HepG2 (cell line): Measurements from ENCODE around the gene CSNK1D. TPM values are rescaled to one million over a fixed set of nuclear protein-coding genes. Genes with fewer than 3 reads are reported as not detected.

ENCODE experiments used
- CBX2 ChIP-seq, 2 experiments: fragments of 200-600 bp in 1 of 2; sonication (generic); formaldehyde crosslinking in 1 of 2; IDR thresholded peaks; 2 replicates each; pipeline versions ENCODE4 v1.7.0 to v1.8.1; 2018 to 2022; ENCODE audit warnings: low read depth in 2 of 2, low read length in 1 of 2, mild to moderate bottlenecking in 1 of 2, missing genetic modification reagents in 1 of 2
- KAT2B ChIP-seq: fragments of 150-350 bp; IDR thresholded peaks from 2 replicates; pipeline ENCODE4 v1.6.1; 2014; ENCODE audit warnings: low read depth, low read length, borderline replicate concordance
- RORA ChIP-seq: sonication (generic); formaldehyde crosslinking; IDR thresholded peaks from 2 replicates; pipeline ENCODE4 v1.5.0; 2020; ENCODE audit warnings: mild to moderate bottlenecking, missing genetic modification reagents, moderate library complexity
- SKI ChIP-seq: fragments of 450-650 bp; IDR thresholded peaks from one replicate; pipeline ENCODE4 v1.6.1; 2018; ENCODE audit warnings: mild to moderate bottlenecking; ENCODE audit not compliant: partially characterized antibody
- TAF15 ChIP-seq: fragments of 200-400 bp; formaldehyde crosslinking; IDR thresholded peaks from one replicate; pipeline ENCODE4 v1.6.1; 2018; ENCODE audit warnings: mild to moderate bottlenecking, low read depth, low read length; ENCODE audit not compliant: poor library complexity, severe bottlenecking
- ZNF333 ChIP-seq: sonication (generic); formaldehyde crosslinking; IDR thresholded peaks from 2 replicates; pipeline ENCODE4 v1.4.0; 2020; ENCODE audit warnings: mild to moderate bottlenecking, missing genetic modification reagents, borderline replicate concordance
- ZNF616 ChIP-seq: sonication (generic); formaldehyde crosslinking; IDR thresholded peaks from 2 replicates; pipeline ENCODE4 v1.5.0; 2020; ENCODE audit warnings: low read depth, mild to moderate bottlenecking, missing genetic modification reagents
- ZNF766 ChIP-seq: sonication (generic); formaldehyde crosslinking; IDR thresholded peaks from 2 replicates; pipeline ENCODE4 v1.5.0; 2020; ENCODE audit warnings: missing genetic modification reagents, borderline replicate concordance
- ZNF768 ChIP-seq: sonication (generic); formaldehyde crosslinking; IDR thresholded peaks from 2 replicates; pipeline ENCODE4 v1.4.0; 2020; ENCODE audit warnings: missing genetic modification reagents
- polyA plus RNA-seq, 8 experiments: library from polyadenylated mRNA; depleted of rRNA in 3 of 8; stranded (reverse) in 7 of 8; unstranded in 1 of 8; fragments of >200 nt; fragmentation: Illumina TruSeq in 4 of 8; extraction: Trizol in 4 of 8; gene quantifications; 2 replicates each; pipeline versions ENCODE4 v1.2.1 to v1.2.3, GENCODE V29; 2011 to 2016; ENCODE audit warnings: low read depth in 4 of 8, missing spikeins in 1 of 8, mixed read lengths in 1 of 8; ENCODE audit not compliant: insufficient read depth in 1 of 8
- total RNA-seq, 5 experiments: library from RNA; depleted of rRNA; stranded (reverse); fragments of >200 nt; fragmentation: Illumina TruSeq; extraction: Trizol; gene quantifications; 2 replicates each; pipeline ENCODE4 v1.2.3, GENCODE V29; 2016; ENCODE audit warnings: low read depth in 1 of 5
- TF ChIP-seq, protein P1 (sequence below): sonication (generic); formaldehyde crosslinking; IDR thresholded peaks from 2 replicates; pipeline ENCODE4 v1.4.0; 2020; ENCODE audit warnings: missing genetic modification reagents, borderline replicate concordance
- TF ChIP-seq, protein P2 (sequence below): sonication (generic); formaldehyde crosslinking; IDR thresholded peaks from 2 replicates; pipeline ENCODE4 v1.8.1; 2023; ENCODE audit warnings: mild to moderate bottlenecking, missing genetic modification reagents
- TF ChIP-seq, protein P3 (sequence below): sonication (generic); formaldehyde crosslinking; IDR thresholded peaks from 2 replicates; pipeline ENCODE4 v1.5.0; 2020; ENCODE audit warnings: mild to moderate bottlenecking, missing genetic modification reagents, borderline replicate concordance
- TF ChIP-seq, protein P4 (sequence below): sonication (generic); formaldehyde crosslinking; IDR thresholded peaks from 2 replicates; pipeline ENCODE4 v1.5.1; 2020; ENCODE audit warnings: mild to moderate bottlenecking, missing genetic modification reagents, borderline replicate concordance
- TF ChIP-seq, protein P5 (sequence below): sonication (generic); formaldehyde crosslinking; IDR thresholded peaks from 2 replicates; pipeline ENCODE4 v1.4.0; 2020; ENCODE audit warnings: missing genetic modification reagents

CSNK1D gene
- total and polyA plus RNA-seq, 2 of the 13 experiments (the other 11 are each of a cell fraction or from before 2014, with no cell fraction given) = 31.5 to 128 TPM

DNA sequence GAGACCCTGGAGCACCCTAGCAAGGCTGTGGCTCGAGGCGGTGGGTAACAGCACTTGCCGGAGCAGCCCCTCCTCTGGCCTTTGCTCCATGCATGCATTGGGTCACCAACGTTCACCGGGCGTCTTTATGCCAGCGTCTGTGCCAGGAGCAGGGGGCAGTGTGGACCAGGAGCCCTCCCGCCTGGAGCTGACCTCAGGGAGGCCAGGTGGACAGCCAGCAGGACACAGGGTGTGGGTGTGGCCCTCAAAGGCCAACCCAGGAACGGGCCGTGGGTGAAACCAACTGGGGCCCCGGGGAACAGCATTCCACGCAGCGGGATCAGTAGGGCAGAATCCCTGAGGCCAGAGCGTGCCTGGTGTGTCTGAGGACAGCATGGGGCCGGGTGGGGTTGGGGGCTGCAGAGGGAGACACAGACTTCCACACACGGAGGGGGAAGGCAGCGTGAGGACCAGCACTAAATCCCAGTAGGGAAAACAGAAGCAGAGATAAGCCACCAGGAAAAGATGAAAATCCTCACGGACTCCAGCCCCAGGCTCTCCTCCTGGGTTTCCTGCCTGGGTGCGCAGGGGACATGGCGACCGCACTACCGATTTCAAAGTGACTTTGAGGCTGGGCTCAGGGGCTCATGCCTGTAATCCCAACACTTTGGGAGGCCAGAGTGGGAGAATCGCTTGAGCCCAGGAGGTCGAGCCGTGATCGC is 46.8 kb upstream of the CSNK1D start (continued):
- TF ChIP-seq ZNF766 = no peak
- peak; percentile 23 for TF ChIP-seq ZNF768 (CRISPR knock-in tag)
- peak; percentile 60 for TF ChIP-seq SKI
- TF ChIP-seq ZNF333 (CRISPR knock-in tag) = peak; percentile 29; the same call in 1 of the 2 replicates
- TF ChIP-seq ZNF616 = no peak
- TF ChIP-seq, protein P1, sequence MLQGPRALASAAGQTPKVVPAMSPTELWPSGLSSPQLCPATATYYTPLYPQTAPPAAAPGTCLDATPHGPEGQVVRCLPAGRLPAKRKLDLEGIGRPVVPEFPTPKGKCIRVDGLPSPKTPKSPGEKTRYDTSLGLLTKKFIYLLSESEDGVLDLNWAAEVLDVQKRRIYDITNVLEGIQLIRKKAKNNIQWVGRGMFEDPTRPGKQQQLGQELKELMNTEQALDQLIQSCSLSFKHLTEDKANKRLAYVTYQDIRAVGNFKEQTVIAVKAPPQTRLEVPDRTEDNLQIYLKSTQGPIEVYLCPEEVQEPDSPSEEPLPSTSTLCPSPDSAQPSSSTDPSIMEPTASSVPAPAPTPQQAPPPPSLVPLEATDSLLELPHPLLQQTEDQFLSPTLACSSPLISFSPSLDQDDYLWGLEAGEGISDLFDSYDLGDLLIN = no peak
- TF ChIP-seq, protein P2, sequence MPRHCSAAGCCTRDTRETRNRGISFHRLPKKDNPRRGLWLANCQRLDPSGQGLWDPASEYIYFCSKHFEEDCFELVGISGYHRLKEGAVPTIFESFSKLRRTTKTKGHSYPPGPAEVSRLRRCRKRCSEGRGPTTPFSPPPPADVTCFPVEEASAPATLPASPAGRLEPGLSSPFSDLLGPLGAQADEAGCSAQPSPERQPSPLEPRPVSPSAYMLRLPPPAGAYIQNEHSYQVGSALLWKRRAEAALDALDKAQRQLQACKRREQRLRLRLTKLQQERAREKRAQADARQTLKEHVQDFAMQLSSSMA (CRISPR knock-in tag) = peak; percentile 19; the same call in 1 of the 2 replicates
- no peak for TF ChIP-seq RORA (CRISPR knock-in tag)
- TF ChIP-seq CBX2 (IDR thresholded peaks at IDR 0.05; ENCODE audit: low read depth, low read length) = no peak
- TF ChIP-seq CBX2 (CRISPR knock-in tag; IDR thresholded peaks at IDR 0.05; ENCODE audit: low read depth) = no peak
- TF ChIP-seq, protein P3, sequence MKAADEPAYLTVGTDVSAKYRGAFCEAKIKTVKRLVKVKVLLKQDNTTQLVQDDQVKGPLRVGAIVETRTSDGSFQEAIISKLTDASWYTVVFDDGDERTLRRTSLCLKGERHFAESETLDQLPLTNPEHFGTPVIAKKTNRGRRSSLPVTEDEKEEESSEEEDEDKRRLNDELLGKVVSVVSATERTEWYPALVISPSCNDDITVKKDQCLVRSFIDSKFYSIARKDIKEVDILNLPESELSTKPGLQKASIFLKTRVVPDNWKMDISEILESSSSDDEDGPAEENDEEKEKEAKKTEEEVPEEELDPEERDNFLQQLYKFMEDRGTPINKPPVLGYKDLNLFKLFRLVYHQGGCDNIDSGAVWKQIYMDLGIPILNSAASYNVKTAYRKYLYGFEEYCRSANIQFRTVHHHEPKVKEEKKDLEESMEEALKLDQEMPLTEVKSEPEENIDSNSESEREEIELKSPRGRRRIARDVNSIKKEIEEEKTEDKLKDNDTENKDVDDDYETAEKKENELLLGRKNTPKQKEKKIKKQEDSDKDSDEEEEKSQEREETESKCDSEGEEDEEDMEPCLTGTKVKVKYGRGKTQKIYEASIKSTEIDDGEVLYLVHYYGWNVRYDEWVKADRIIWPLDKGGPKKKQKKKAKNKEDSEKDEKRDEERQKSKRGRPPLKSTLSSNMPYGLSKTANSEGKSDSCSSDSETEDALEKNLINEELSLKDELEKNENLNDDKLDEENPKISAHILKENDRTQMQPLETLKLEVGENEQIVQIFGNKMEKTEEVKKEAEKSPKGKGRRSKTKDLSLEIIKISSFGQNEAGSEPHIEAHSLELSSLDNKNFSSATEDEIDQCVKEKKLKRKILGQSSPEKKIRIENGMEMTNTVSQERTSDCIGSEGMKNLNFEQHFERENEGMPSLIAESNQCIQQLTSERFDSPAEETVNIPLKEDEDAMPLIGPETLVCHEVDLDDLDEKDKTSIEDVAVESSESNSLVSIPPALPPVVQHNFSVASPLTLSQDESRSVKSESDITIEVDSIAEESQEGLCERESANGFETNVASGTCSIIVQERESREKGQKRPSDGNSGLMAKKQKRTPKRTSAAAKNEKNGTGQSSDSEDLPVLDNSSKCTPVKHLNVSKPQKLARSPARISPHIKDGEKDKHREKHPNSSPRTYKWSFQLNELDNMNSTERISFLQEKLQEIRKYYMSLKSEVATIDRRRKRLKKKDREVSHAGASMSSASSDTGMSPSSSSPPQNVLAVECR (CRISPR knock-in tag) = 0 out of 2 replicates have a peak, but pooled peaks have one; percentile 59
- TF ChIP-seq, protein P4, sequence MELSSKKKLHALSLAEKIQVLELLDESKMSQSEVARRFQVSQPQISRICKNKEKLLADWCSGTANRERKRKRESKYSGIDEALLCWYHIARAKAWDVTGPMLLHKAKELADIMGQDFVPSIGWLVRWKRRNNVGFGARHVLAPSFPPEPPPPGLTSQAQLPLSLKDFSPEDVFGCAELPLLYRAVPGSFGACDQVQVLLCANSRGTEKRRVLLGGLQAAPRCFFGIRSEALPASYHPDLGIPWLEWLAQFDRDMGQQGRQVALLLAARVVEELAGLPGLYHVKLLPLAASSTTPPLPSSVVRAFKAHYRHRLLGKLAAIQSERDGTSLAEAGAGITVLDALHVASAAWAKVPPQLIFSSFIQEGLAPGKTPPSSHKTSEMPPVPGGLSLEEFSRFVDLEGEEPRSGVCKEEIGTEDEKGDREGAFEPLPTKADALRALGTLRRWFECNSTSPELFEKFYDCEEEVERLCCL (CRISPR knock-in tag) = no peak
- no peak for TF ChIP-seq KAT2B
- TF ChIP-seq, protein P5, sequence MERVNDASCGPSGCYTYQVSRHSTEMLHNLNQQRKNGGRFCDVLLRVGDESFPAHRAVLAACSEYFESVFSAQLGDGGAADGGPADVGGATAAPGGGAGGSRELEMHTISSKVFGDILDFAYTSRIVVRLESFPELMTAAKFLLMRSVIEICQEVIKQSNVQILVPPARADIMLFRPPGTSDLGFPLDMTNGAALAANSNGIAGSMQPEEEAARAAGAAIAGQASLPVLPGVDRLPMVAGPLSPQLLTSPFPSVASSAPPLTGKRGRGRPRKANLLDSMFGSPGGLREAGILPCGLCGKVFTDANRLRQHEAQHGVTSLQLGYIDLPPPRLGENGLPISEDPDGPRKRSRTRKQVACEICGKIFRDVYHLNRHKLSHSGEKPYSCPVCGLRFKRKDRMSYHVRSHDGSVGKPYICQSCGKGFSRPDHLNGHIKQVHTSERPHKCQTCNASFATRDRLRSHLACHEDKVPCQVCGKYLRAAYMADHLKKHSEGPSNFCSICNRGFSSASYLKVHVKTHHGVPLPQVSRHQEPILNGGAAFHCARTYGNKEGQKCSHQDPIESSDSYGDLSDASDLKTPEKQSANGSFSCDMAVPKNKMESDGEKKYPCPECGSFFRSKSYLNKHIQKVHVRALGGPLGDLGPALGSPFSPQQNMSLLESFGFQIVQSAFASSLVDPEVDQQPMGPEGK (CRISPR knock-in tag) = no peak; the same call in none of the 2 replicates
- TF ChIP-seq TAF15 = no peak
